Measurements from ENCODE around the gene HSF5. TPM values are rescaled to one million over a fixed set of nuclear protein-coding genes. Genes with fewer than 3 reads are reported as not detected.
A peak's percentile ranks its signal among the peaks of the same experiment; 100 is the strongest.

HSF5 gene
- total RNA-seq, 1 experiment from 2014 or later: not detected

- TF ChIP-seq CTCF (IDR thresholded peaks at IDR 0.05 in 2 of 3, conservative IDR thresholded peaks at IDR 0.05 in 1 of 3; ENCODE audit: borderline replicate concordance in 1 of 3, insufficient read depth in 1 of 3, low read depth in 2 of 3, low read length in 2 of 3): no peak
- TF ChIP-seq POLR2A (IDR thresholded peaks at IDR 0.05; ENCODE audit: borderline replicate concordance, extremely low read depth, insufficient read depth, insufficient read length): no peak
- TF ChIP-seq EZH2 (IDR thresholded peaks at IDR 0.05): no peak
- TF ChIP-seq YY1 (IDR thresholded peaks at IDR 0.05; ENCODE audit: extremely low read depth, insufficient replicate concordance, low read depth, low read length): peak; percentile 81
Observed at GRCh38 chr17:58394534-58395223, 93.5 kb downstream of the HSF5 start (continued).

- ChIA-PET CTCF (interaction anchor here (1.0 kb wide), 1 partner anchor 24 kb away, joined by 4 read pairs; no protein-coding TSS in a partner anchor), POLR2A (interaction anchor here (1.0 to 2.4 kb wide), 4 partner anchors 9 to 39 kb away, joined by 4 to 17 read pairs (median 4); partner anchors contain the start of genes RNF43 and SUPT4H1), RAD21 (ENCODE audit: low non-redundant PET in 1 of 2, low total read pairs in 2 of 2, uncharacterized antibody in 2 of 2, unreplicated experiment in 2 of 2) (no interaction called here)
- peaks cover 84% of the 10 kb centered on the region for H3K79me2 ChIP-seq (ENCODE audit: insufficient read depth, low read length)
- H3K9me3 ChIP-seq (ENCODE audit: control insufficient read depth in 1 of 2, insufficient read depth in 1 of 2, low read depth in 1 of 2, low read length in 2 of 2): no peaks in the 10 kb centered on the region
- no peaks in the 10 kb centered on the region for H4K20me1 ChIP-seq (ENCODE audit: insufficient read depth)
- peak overlapping the region; percentile 3 to 27; a peak in 2 of 4 replicates for H3K4me3 ChIP-seq (replicated peaks in 1 of 2; ENCODE audit: low read depth in 1 of 2, low read length in 2 of 2)
- H3K4me1 ChIP-seq (ENCODE audit: control insufficient read depth in 1 of 2, insufficient read depth in 2 of 2, low read length in 2 of 2): peaks cover 92 to 100% of the 10 kb centered on the region in 2 experiments
- H3K9ac ChIP-seq (ENCODE audit: low read length): peak overlapping the region; percentile 49
- no peaks in the 10 kb centered on the region for H3K9me2 ChIP-seq (ENCODE audit: insufficient read depth)
- BruUV-seq (replicated peaks): no TSS peak
- peak overlapping the region; percentile 70 for H3K4me2 ChIP-seq (ENCODE audit: low read length)
- no peaks in the 10 kb centered on the region for H3K27me3 ChIP-seq (ENCODE audit: insufficient read depth, low read length)
- peak overlapping the region; percentile 64 for H3K27ac ChIP-seq (ENCODE audit: low read depth, low read length)
- peak; percentile 100 for DNase-seq (ENCODE audit: low read depth, low spot score)
- no peak overlapping the region for H2AFZ ChIP-seq (ENCODE audit: low read depth, low read length, poor library complexity, severe bottlenecking)
- ATAC-seq: peak; percentile 79
- intact Hi-C loops (cut with micrococcal nuclease): loop anchor here (1.0 kb wide), 1 partner anchor 39 kb away; the partner anchor contains the start of gene SUPT4H1
- H3K36me3 ChIP-seq (ENCODE audit: control insufficient read depth in 1 of 2, insufficient read depth in 2 of 2, low read length in 2 of 2): peaks cover 0 to 4% of the 10 kb centered on the region in 2 experiments; a peak in 2 of 4 replicates
- TF ChIP-seq JUND (IDR thresholded peaks at IDR 0.05) (peak; percentile 99), ZFX (IDR thresholded peaks at IDR 0.05) (no peak), CBX3 (IDR thresholded peaks at IDR 0.05; ENCODE audit: low read depth) (peak; percentile 100), FOSL1 (IDR thresholded peaks at IDR 0.05; ENCODE audit: low read depth) (peak; percentile 90), EZH2 (IDR thresholded peaks at IDR 0.05) (no peak), TCF7L2 (IDR thresholded peaks at IDR 0.05; ENCODE audit: borderline replicate concordance, extremely low read depth, insufficient read depth, insufficient read length) (peak; percentile 100), SP1 (IDR thresholded peaks at IDR 0.05; ENCODE audit: low read depth) (peak; percentile 100), YY1 (IDR thresholded peaks at IDR 0.05; ENCODE audit: extremely low read depth, insufficient replicate concordance, low read depth, low read length) (no peak), ELF1 (IDR thresholded peaks at IDR 0.05; ENCODE audit: borderline replicate concordance, low read depth) (no peak; the same call in 1 of the 2 replicates), EZH2phosphoT487 (IDR thresholded peaks at IDR 0.05; ENCODE audit: borderline replicate concordance) (no peak), REST (IDR thresholded peaks at IDR 0.05; ENCODE audit: low read depth) (no peak), CTCF (IDR thresholded peaks at IDR 0.05 in 2 of 3, conservative IDR thresholded peaks at IDR 0.05 in 1 of 3; ENCODE audit: borderline replicate concordance in 1 of 3, insufficient read depth in 1 of 3, low read depth in 2 of 3, low read length in 2 of 3) (no peak), EGR1 (IDR thresholded peaks at IDR 0.05; ENCODE audit: low read depth) (peak; percentile 67; the same call in 1 of the 2 replicates)
Observed at GRCh38 chr17:58391302-58391984, 96.8 kb downstream of the HSF5 start.
